Activated CD8-positive, alpha-beta memory T cell treated with anti-CD3 and anti-CD28 coated beads, Interleukin-2, amount 50 U/mL, for 24 hours (primary cell): ENCODE data around the gene VGLL1.

Source experiments
- DNase-seq: peaks from one replicate; pipeline ENCODE4 v3.0.0-alpha.2; 2020; ENCODE audit errors: extremely low read depth

VGLL1 gene

DNA sequence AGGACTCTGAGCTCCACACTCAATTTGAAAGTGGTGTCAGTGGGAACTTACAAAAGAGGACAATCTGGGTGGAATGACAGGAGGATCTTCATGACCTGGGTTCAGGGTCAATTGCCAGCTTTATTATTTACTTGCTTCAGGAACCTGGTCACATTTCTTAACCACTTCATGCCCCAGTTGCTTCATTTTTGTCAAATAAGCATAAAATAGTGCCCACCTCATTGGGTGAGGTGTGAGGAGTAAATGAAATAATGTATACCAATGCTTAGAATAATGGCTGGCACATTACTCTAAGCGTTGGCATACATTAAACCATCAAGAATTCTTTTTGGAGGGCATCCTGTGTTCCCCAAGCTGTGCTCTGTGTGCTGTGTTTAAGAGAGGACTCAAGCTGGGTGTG lies 19.4 kb downstream of the VGLL1 start:
- DNase-seq: no peak

- no peak for DNase-seq
Observed at GRCh38 chrX:136555694-136556093, 23.7 kb downstream of the VGLL1 start.

GRCh38 chrX:136572030-136572429 lies 40.0 kb downstream of the VGLL1 start:
- DNase-seq: no peak

DNA sequence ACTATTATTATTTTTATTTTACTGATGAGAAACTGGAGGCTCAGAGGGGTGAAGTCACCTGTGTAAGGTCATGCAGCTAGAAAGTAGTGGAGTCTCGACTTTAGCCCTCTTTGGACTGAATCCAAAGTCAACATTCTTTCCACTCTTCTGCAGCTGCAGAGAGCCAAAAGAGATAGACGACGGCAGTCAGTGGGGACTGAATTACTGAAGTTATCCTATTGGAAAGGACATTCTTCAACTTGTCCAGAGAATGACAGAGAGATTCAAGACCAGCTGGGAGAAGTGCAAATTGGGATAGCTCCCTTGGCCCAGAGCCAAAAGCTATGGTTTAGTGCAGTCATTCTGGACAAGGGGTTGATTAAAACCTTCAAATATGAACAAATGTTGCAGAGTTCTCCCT lies 42.5 kb downstream of the VGLL1 start:
- no peak for DNase-seq

DNA sequence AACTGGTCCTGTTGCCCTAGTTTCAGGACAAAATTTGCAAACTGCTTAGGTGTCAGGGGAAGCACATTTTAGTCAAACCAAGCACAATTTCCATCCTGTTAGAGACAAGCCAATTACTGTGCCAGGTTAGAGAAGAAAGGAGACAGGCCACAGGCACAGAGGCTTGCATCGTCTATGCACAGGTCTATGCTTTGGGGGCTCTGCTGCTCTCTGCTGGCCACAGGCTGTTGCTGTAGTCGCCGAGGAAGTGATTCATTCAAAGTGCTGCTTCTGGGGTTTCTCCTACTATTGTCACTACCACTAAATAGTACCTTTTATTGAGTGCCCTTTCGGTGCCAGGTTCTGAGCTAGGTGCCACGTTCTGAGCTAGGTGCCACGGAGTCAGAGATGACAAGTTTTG lies 45.5 kb downstream of the VGLL1 start:
- peak; percentile 27 for DNase-seq

DNA sequence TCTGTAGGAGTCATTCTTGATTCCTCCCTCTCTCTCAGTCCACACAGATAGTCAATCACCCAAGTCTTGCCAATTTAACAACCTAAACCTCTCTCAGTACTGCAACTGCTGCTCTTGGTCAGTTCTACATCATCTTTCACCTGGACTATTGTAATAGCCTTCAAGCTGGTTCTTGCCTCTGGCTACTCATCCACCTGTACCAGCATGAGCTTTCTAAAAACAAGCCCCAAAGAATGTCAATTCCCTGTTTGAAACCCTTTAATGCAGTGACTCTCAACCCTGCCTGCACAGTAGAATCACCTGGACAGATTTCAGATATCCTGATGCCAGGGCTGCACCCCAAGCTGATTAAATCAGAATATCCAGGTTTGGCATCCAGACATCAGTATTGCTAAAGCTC lies 48.3 kb downstream of the VGLL1 start:
- no peak for DNase-seq

- DNase-seq: no peak
Observed at GRCh38 chrX:136582624-136583023, 50.6 kb downstream of the VGLL1 start.

DNA sequence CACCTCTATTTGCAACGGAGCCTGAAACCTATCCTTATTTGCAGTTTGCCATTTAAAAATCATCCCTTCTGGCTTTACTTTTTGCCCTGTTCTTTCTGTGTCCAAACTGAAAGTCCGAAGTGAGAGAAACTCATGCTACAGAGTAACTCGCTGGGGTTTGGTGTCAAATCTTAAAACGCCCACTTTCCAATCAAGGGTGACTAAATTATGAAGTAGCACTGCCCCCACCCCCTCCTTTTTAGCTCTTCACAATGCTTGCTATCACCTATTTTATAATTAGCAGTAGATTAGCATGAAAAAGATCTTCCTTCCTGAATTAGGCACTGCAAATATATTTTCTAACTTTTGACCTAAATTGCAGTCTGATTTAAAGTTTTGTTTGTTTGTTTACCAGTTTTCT lies 52.5 kb downstream of the VGLL1 start:
- DNase-seq: no peak

- no peak for DNase-seq
Observed at GRCh38 chrX:136585262-136585661, 53.2 kb downstream of the VGLL1 start.

DNA sequence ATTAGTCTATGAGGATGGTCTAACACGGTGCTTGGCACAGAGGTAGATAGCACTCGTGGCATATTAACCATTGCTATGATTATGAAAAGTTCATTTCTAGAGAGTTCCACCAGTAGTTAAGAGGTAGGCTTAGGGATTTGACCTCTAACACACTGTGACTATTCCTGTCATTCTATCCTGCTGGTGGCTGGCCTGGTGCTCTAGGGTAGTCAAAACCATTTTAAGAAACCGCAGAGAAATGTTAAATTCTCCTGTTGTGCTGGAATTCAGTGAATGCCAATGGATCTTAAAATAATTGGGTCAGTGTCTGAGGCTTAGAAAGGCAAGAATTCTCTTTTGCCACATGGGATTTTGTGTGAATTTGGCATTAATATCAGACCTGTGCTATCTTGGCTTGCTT lies 53.9 kb downstream of the VGLL1 start:
- DNase-seq: no peak

DNA sequence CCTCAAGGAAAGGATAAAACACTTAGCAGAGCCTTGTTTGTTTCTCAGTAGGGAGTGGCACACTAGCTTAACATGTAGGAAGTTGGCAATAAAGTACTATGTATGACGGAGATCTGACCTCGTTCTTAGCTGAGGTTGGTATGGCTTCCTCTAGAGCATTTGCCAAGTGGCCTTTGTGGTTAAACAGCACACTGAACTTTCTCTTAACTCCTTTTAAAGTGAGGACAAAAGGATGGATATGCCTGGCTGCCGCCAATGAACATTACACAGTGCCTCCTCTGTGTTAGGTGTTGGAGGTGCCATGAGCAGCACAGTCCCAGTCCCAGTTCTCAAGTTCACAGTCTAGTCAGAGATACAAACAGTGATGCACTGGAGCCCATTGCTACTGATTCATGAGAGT lies 54.4 kb downstream of the VGLL1 start:
- DNase-seq: no peak

- no peak for DNase-seq
Observed at GRCh38 chrX:136587532-136587931, 55.5 kb downstream of the VGLL1 start.

DNA sequence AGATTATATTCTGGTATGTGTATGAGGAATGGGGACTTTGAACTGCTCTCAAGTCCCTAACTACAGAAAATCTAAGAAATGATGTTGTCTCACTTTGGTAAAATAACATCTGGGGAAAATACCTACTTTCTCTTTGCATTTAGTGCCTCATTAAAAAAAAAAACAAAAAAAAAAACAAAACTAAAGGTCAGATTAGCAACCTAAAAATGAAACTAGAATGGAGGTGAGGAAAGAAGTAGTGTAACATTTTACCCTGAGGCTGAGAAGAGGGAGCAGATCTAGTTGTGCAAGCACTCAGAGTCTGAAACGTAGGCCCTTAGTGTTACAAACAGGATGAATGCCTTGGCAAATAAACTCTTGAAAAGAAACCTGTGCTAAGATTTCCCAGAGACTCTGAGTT lies 56.0 kb downstream of the VGLL1 start:
- no peak for DNase-seq

GRCh38 chrX:136589966-136590365 lies 58.0 kb downstream of the VGLL1 start:
- DNase-seq: no peak

- no peak for DNase-seq
Observed at GRCh38 chrX:136597356-136597755, 65.3 kb downstream of the VGLL1 start.

GRCh38 chrX:136597954-136598353 lies 65.9 kb downstream of the VGLL1 start:
- no peak for DNase-seq

GRCh38 chrX:136598631-136599030 lies 66.6 kb downstream of the VGLL1 start:
- DNase-seq: no peak

DNA sequence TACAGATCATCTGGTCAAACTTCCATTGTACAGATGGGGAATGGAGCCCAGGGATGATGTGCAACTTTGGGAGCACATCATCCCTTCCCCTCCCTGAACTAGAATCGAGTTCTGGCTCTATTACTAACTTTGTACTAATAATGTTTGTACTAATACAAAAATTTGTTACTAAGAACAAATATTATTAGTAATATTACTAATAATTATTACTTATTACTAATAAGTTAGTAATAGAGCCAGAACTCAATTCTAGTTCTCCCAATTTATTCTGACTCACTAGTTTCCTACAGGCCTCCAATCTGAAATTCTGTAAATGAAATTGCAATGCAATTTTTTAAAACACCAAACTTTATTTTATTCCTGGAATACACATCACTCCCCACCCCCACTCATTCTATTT lies 68.0 kb downstream of the VGLL1 start:
- no peak for DNase-seq
